Stimulated activated CD8-positive, alpha-beta memory T cell treated with anti-CD3 and anti-CD28 coated beads, Interleukin-2, amount 100 ng/mL, for 1 hour (primary cell): ENCODE measurements around the gene DPF3.

Experiments
- DNase-seq, 2 donors: peaks; one replicate each; pipeline ENCODE4 v3.0.0-alpha.2; 2020; ENCODE audit warnings: low read depth in 2 of 2

DPF3 gene

DNA sequence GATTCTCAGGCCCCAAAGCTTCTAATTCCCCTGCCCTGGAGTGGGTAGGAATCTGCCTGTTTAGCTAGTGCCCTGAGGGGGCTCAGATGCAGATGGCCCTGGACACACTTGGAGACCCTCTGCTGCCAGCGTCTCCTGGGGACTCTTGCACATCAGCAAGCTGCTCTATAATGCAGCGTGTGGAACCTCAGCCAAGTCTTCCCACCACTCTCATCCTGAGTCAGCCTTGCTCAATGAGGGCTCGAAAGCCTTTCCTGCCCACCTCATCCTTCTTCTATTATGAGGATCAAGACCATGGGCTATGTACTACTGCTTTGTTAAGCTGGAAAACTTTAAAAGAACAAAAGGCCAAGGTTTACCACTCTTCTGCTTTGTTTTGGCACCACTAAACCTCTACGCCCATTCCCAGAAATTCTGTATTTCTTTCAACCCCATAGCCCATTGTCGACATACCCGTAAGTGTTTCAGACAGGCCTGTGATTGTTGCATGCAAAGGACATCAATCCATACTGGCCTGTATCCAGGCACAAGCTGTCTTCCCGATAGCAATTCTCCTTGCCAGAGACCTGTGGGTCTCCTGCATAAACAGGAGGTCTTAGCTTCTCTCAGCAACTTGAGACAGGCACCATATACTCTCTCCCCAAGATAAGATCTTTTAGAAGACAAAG lies 246.9 kb downstream of the DPF3 start:
- DNase-seq: no peak

- DNase-seq: no peak
Observed at GRCh38 chr14:72645706-72646105, 248.2 kb downstream of the DPF3 start.

GRCh38 chr14:72644758-72645489 lies 249.0 kb downstream of the DPF3 start:
- no peak for DNase-seq

- DNase-seq: no peak
Observed at GRCh38 chr14:72644038-72644437, 249.9 kb downstream of the DPF3 start.

- DNase-seq: no peak
Observed at GRCh38 chr14:72643317-72643801, 250.5 kb downstream of the DPF3 start.

DNA sequence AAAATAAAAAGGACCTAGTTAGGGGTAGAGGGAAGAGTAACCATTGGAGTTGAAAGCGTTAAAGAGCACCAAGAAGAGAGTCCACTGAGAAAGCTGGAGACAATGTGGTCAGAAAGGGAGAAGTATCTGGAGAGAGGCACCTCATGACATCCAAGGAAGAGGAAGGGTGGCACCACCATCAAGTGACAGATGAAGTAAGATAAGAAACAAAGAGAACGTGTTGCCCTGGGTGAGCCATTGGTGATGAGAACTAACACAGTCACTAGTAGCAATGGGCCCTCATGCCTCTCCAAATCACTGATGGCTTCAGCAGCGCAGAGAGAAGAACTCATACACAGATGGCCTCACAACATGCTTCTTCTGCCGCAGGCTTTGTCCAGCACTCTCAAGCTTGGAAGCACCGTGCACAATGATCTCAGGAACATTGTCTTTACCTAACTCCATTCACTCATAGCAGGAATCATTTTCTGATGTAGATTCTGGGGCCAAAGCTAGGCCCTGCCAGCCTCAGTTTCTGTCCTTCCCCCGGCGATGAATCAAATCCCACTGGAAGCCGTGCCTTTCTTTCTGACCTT lies 252.9 kb downstream of the DPF3 start:
- DNase-seq: no peak

- DNase-seq: no peak
Observed at GRCh38 chr14:72638021-72638420, 255.9 kb downstream of the DPF3 start.

DNA sequence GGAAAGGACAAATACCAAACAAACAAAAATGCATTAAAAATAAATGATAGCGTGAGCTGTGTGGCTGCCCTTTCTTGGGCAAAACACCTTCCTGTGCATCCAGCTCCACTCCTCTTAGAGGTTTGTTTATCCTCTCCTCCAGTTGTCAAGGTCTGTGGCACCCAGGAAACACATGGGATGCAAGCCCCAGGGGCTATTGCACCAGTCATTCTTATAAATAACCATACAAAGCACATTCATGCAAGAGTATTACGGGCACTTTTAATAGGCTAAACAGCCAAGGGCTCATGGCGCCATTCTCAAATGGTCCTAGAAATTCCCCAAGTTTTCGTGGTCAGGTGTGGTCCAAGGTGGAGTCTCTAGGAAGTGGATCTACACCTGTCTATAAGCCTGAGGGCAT lies 257.0 kb downstream of the DPF3 start:
- no peak for DNase-seq

GRCh38 chr14:72636094-72636493 lies 257.8 kb downstream of the DPF3 start:
- no peak for DNase-seq

DNA sequence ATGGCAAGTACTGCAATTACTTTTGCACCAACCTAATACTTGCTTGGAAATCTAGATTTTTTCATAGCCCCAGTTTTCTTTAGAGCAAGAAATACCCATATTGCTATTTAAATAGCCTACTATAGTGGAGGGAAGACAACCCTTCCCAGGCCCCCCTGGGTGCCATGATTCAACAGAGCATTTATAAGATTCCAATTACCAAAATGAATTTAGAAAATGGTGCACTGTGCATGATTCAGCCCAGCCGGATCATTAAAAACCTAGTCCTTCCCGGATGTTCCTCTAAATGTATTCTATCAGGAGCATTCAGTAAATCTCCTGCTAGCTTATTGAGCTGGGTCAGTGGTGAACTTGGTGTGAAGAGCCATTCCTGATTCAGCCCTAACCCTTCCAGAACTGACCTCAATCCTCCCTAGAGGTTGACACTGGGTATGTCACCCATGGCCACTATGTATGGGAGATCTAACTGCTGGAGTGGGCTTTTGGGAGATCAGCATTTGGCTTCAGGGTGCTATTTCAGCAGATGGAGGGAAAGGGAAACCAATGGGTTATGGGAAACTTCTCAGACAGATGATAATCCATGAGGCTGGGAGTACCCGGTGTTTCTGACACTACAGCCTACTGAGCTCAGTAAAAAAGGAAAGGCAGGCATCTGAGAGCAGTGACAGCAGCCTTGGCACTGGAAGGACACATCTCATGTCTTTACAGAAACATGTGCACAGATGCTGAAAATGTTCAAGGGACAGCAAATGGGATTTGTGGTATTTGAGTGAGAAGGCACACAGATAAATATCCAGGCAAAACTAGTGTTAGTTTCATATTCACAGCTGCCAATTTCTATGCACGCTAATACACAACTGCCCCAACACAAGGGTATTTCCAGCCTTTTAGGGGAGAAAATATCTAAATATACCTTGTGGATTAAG lies 258.9 kb downstream of the DPF3 start:
- no peak for DNase-seq

DNA sequence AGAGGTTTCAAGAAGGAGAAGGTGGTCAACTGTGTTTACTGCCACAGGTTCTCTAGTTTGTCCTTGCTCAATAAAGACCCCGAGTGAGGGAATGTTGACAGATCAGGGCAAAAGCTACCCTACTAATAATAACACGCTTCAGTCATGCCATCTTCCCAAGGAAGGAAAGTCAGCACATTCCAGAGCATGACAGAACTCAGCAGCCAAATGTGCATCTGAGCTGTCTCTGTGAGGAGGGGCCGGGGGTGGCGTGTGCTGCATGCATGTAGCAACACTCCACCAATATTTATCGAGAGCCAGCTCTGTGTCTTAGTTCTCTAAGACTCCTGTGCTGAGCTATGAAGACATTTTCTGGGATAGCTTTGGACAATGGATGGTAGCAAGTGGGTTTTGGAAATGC lies 260.4 kb downstream of the DPF3 start:
- DNase-seq: no peak

- no peak for DNase-seq
Observed at GRCh38 chr14:72632727-72633126, 261.2 kb downstream of the DPF3 start.

DNA sequence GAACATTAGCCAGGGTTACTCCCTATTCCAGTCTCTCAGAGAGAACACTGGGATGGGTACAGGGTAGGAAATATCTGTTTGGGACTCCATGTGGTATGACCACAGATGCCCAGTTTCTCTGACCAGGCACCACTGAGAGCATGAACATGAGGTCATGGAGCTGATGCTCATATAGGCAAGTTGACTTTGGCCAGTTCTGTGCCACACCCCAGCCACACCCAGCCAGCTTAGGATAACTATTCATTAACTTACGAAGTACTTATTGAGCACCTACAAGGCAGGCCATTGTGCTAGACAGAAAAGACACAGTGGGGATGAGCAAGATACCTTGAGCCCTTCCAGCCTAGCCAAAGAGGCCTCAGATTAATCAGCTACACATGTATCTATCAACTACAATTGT lies 262.5 kb downstream of the DPF3 start:
- no peak for DNase-seq

DNA sequence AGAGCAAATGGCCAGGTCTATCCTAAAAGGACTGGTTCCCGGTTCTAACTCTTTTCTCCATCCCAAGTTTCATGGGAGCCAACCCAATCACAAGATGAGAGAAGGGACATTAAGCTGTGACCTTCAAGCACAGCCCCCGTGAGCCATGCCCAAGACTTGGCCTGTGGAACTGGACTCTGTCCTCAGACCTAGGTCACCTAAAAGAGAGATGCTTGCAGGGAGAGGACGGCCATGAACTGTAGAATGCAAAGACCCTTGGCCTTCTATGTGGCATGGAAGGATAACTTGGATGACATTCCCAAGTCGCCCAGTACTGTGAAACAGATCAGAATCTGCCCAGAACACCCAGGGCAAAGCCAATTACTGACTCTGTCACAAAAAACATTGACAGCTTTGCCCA lies 263.5 kb downstream of the DPF3 start:
- no peak for DNase-seq

DNA sequence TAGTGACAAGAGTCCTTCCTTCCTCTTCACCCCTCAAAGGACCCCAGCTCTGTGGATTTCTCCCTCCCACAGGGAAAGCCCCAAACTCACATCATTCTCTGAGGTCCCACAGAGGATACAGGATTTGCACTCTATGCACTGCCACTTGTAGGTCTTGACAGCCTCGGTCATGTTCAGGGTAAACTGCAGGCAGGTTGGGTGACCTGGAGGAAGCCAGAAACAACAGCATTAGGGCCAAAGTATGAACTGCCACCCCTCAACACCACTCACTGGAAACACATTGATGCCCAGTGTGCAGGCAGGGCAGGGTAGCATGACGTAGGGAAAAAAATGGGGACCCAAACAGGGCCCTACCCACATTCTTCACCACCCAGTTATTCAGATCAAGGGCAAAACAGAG lies 264.4 kb downstream of the DPF3 start:
- DNase-seq: no peak

DNA sequence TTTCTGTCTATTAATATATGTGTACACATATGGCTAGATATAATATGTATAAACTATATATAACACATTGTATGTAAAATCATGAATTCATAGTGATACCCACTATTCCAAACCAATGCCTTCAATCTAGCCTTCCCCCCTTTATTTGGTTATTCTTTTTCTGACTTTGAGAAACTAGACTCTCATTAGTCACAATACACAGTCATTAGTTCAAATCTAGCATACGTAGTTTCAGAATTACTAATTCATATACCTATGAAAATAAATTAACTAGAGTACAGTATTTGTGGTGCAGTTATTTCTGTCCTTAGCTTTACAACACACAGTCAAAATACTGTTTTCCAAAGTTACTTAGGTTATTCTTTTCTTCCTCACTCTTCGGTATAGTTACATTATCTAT lies 268.2 kb downstream of the DPF3 start:
- DNase-seq: no peak

DNA sequence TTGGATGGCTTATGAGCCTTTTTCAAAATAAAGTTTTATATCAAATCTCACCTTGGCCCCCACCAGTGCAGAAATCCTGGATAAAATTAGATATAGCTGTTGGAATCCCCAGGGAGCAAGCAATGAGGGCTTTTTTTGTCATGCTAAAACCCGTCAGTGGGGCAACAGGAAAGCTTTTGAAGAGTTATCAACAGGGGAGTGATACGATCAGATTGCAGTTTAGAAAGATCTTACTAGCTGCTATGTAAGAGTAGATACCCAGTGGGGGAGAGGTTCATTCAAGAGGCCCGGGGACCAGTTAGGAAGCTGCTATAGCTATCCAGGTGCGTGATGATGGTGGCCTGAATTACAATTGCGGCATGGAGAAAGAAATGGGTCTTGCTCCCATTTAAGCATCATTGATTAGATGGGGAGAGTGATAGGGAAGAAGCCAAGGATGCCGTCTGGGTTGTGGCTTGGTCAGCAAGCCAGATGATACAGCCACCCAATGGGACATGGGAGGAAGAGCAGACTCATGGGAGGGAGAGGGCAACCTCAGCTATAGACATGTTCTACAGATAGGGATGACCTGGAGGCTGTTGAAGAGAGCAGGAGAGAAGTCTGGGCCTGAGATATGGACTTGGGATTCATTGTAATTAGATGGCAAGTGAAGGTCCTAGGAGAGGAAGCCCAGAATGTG lies 272.4 kb downstream of the DPF3 start:
- DNase-seq: no peak

- no peak for DNase-seq
Observed at GRCh38 chr14:72619881-72620280, 274.0 kb downstream of the DPF3 start.

DNA sequence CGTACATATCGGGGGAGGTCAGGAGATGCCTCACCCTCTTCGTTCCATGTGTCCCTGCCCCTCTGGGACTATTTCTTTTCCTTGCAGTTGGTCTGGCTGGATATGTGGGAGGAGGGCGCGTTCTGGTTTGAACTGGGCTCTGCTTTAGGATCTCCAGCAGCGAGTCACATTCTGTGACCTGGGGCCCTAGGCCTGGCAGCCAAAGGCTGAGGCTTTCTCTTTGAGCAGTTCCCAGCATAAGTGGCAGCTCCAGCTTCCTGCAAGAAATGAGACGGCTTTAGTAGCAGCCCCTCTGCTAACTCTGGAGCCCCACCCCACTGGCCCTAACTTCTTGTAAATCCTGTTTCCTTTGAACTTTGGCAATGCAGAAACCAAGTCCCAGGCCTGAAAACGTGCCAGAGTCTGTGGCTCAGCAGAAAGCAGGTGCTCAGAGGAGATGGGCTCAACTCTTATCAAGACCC lies 274.8 kb downstream of the DPF3 start:
- no peak for DNase-seq

DNA sequence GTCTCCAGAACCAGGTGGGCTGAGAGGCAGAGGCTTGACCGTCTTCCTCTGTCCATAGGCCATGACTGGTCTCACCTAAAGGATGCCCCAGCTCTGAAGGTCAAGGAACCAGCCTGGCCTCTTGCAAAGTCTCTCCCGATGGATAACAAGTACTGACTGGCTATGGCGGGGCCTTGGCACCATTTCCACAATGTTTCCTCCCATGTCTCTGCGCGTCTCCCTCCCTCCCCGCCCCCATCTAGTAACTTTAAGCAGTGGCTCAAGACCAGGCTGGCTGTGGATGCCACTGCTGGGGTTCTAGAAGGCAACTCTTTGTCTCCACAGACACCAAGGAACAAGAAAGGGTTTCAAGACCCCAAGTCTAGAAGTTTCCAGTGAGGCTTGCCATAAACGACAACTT lies 275.5 kb downstream of the DPF3 start:
- DNase-seq: no peak

DNA sequence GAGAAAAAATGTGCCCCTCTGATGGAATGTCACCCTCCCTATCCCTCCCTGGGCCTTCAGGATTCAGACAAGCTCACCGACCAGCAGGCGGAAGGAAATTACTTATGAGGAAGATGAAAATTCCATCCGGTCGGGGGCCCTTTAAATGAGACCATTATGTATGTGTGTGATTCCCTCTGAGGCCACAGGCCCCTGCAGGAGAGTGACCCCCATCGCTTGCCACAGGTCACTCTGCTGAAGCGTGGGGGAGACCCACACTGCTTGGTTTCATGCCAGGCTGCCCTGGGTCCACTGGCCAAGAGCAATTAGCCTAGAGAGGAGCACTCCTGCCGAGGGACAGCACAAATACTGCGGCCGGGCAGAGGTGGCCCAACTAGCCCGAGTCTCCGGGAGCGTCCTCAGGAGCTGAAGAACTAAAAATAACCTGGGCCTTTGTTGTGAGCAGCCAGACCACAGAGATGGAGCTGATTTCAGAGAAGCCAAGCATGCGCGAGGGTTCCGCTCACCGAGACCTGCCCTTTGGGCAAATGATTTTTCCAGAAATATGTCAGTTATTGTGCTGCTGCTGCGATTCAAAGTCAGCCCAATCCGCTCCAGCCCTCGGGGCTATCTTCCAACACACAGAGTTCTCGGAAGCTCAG lies 276.4 kb downstream of the DPF3 start:
- DNase-seq: no peak
